A375 (cell line): ENCODE measurements around the gene RIPPLY1. TPM values are rescaled to one million over a fixed set of nuclear protein-coding genes. Genes with fewer than 3 reads are reported as not detected.

ENCODE experiments used
- total RNA-seq: library from RNA; depleted of rRNA; stranded (reverse); fragments of >200 nt; shearing (Covaris generic); gene quantifications from 2 replicates; pipeline ENCODE4 v1.2.3, GENCODE V29; 2014; rRNA removed

The RIPPLY1 gene, protein sequence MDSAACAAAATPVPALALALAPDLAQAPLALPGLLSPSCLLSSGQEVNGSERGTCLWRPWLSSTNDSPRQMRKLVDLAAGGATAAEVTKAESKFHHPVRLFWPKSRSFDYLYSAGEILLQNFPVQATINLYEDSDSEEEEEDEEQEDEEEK
- total RNA-seq = not detected in 2 replicates

DNA sequence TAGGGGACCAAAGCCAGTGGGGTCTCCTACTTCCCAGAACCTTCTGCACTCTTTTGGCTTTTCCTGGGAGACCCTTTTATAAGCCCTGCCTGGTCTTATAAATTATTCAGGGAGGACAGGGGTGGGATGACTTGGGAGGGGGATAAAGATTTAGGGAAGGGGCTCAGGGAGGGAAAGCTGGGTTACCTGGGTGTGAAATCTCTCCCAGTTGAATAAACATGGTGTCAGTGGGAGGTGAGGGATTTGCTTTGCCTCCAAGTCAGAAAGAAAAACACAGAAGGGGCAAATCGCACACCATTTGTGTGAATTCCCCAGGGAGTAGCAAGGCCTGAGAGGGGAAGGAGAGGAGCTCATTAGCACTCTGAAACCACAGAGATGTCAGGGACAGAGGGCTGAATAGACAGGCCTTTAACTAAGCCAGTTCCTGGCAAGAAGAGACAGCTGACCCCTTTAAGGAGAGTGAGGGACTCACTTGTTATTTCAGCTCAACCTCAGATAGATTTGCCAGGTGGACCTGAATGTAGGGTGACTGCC, at the start of gene RIPPLY1:
Gene RIPPLY1, minus strand, starts transcription at position 51 of the 534 bp plus-strand sequence. CDS start 54 bp downstream, outside the sequence.

DNA sequence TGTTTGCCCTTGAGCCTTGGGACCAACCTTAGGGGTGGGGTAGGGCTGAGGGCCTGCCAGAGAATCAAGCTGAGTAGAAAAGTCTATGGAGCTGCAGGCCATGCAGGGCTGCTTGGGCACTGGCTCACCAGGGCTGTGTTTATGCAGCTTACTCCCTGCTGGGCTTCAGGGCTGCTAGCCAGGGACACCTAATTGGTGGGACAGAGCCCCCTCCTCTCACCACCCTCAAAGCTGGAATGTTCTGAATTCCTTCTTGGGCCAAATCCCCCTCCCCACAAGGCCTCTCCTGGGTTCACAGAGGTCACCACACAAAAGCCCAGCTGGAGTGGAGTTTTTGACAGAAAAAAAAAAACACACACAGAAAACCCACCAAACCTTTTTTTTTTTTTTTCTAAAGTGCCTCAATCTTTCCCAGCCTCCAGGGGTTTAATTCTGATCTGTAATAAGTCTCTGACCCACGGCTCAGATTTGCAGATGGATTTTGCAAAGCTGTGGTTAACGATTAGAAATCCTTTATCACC, 16.9 kb upstream of the RIPPLY1 start, which contains the start of gene CLDN2:
Gene CLDN2, plus strand, starts transcription at position 471 of the 521 bp plus-strand sequence. CDS start 7,827 bp downstream, outside the sequence.

Other genes starting within 250 kb of the RIPPLY1 start
- gene RNF128, start 176.6 kb downstream of the RIPPLY1 start, total RNA-seq = 2.6 and 3.8 TPM in 2 replicates
- 0.19 and 0.56 TPM in 2 replicates for gene TBC1D8B, start 100.7 kb downstream of the RIPPLY1 start, total RNA-seq
- 0.08 and 0.11 TPM in 2 replicates for gene CLDN2, start 17.1 kb upstream of the RIPPLY1 start, total RNA-seq
- gene MORC4, start 96.9 kb upstream of the RIPPLY1 start, total RNA-seq = 8.1 and 10.2 TPM in 2 replicates
- gene RBM41, start 215.5 kb upstream of the RIPPLY1 start, total RNA-seq = 6.1 and 11.2 TPM in 2 replicates